SK-N-SH (cell line): ENCODE data around the gene PRKRIP1. TPM values are rescaled to one million over a fixed set of nuclear protein-coding genes. Genes with fewer than 3 reads are reported as not detected.
"Not testable (repeated sequence)": the region's sequence is repeated elsewhere in the genome, so short reads cannot be mapped to it uniquely, and the experiment has no call there.

ENCODE experiments used
- CTCF ChIA-PET: fragments of 300-600, 350-600 bp; formaldehyde crosslinking; extraction: SDS; loops from one replicate; lab custom pipeline; 2021; lab: Yijun Ruan, JAX
- POLR2A ChIA-PET: fragments of 350-600 bp; sonication (Branson Sonifier 250); formaldehyde crosslinking; extraction: SDS; loops from one replicate; lab custom pipeline; 2020; ENCODE audit warnings: antibody characterized with exemption, inconsistent platforms; lab: Yijun Ruan, JAX
- DNase-seq: peaks from one replicate; pipeline ENCODE4 v3.0.0; 2012
- H2AFZ ChIP-seq: fragments of 200-600 bp; sonication (generic); 2 replicates; pipeline ENCODE4 v1.8.1; 2016; ENCODE audit warnings: antibody characterized with exemption, mild to moderate bottlenecking, low read depth
- H3F3A ChIP-seq: fragments of 200-600 bp; sonication (generic); replicated peaks from 2 replicates; pipeline ENCODE3; 2016; ENCODE audit warnings: antibody characterized with exemption, mild to moderate bottlenecking; ENCODE audit not compliant: insufficient read depth
- H3K27ac ChIP-seq, 2 experiments: fragments of 200-500 bp in 1 of 2; fragments of 200-600 bp in 1 of 2; sonication (Bioruptor generic) in 1 of 2; sonication (generic), shearing (Covaris generic) in 1 of 2; 2 replicates each; pipeline versions ENCODE4 v1.5.1 to v1.6.1; 2014 to 2016; ENCODE audit warnings: low read depth in 2 of 2, inconsistent platforms in 1 of 2, low read length in 1 of 2, mild to moderate bottlenecking in 1 of 2, mixed read lengths in 1 of 2
- H3K27me3 ChIP-seq: fragments of 200-600 bp; sonication (generic), shearing (Covaris generic); 2 replicates; pipeline ENCODE4 v1.6.1; 2016; ENCODE audit warnings: mixed run types; ENCODE audit not compliant: insufficient read depth
- H3K36me3 ChIP-seq, 2 experiments: fragments of 200-500 bp in 1 of 2; fragments of 200-600 bp in 1 of 2; sonication (Bioruptor generic) in 1 of 2; sonication (generic) in 1 of 2; replicated peaks in 1 of 2; 2 replicates each; pipeline versions ENCODE3 to v1.5.1; 2014 to 2016; ENCODE audit warnings: low read length in 1 of 2, mild to moderate bottlenecking in 1 of 2; ENCODE audit not compliant: insufficient read depth in 2 of 2, control insufficient read depth in 1 of 2
- H3K4me1 ChIP-seq, 2 experiments: fragments of 200-500 bp in 1 of 2; fragments of 200-600 bp in 1 of 2; sonication (Bioruptor generic) in 1 of 2; sonication (generic), shearing (Covaris generic) in 1 of 2; 2 replicates each; pipeline versions ENCODE4 v1.5.1 to v1.6.1; 2014 to 2016; ENCODE audit warnings: low read depth in 1 of 2, low read length in 1 of 2, mixed run types in 1 of 2; ENCODE audit not compliant: insufficient read depth in 2 of 2, control insufficient read depth in 1 of 2
- H3K4me2 ChIP-seq: fragments of 200-600 bp; sonication (generic), shearing (Covaris generic); 2 replicates; pipeline ENCODE4 v1.6.1; 2017; ENCODE audit warnings: mixed run types
- H3K4me3 ChIP-seq, 2 experiments: fragments of 200-500 bp in 1 of 2; fragments of 200-600 bp in 1 of 2; sonication (Bioruptor generic) in 1 of 2; sonication (generic), shearing (Covaris generic) in 1 of 2; 2 replicates each; pipeline versions ENCODE4 v1.5.1 to v1.8.1; 2014 to 2016; ENCODE audit warnings: low read depth in 2 of 2, inconsistent platforms in 1 of 2, low read length in 1 of 2, mild to moderate bottlenecking in 1 of 2, mixed read lengths in 1 of 2, moderate library complexity in 1 of 2
- H3K79me2 ChIP-seq: fragments of 200-600 bp; sonication (generic); 2 replicates; pipeline ENCODE4 v1.8.1; 2017; ENCODE audit warnings: mild to moderate bottlenecking; ENCODE audit not compliant: insufficient read depth
- H3K9ac ChIP-seq: fragments of 200-600 bp; sonication (generic); 2 replicates; pipeline ENCODE4 v1.6.1; 2017; ENCODE audit warnings: mixed run types
- H3K9me2 ChIP-seq: fragments of 200-600 bp; sonication (generic); 2 replicates; pipeline ENCODE4 v1.6.1; 2017; ENCODE audit warnings: mixed run types
- H3K9me3 ChIP-seq: fragments of 200-600 bp; sonication (generic); 2 replicates; pipeline ENCODE4 v1.6.1; 2017; ENCODE audit warnings: mixed run types, mild to moderate bottlenecking, moderate library complexity
- H4K20me1 ChIP-seq: fragments of 200-600 bp; sonication (generic); 2 replicates; pipeline ENCODE4 v1.6.1; 2017; ENCODE audit warnings: mild to moderate bottlenecking, mixed run types; ENCODE audit not compliant: insufficient read depth
- GATA2 ChIP-seq: sonication (generic); formaldehyde crosslinking; IDR thresholded peaks from 2 replicates; pipeline ENCODE4 v1.5.0; 2020; ENCODE audit warnings: mild to moderate bottlenecking, missing genetic modification reagents
- JUND ChIP-seq: IDR thresholded peaks from 2 replicates; pipeline ENCODE4 v1.4.0; 2012
- SMC3 ChIP-seq: IDR thresholded peaks from 2 replicates; pipeline ENCODE4 v1.6.1; 2012; ENCODE audit warnings: low read depth, low read length, improper control_type of control experiment
- USF2 ChIP-seq: fragments of 150-350 bp; IDR thresholded peaks from 2 replicates; pipeline ENCODE4 v1.6.1; 2017; ENCODE audit warnings: antibody characterized with exemption, low read length, low read depth, borderline replicate concordance
- WGBS: methylation state at CpG from one replicate; pipeline ENCODE4 v1.1.6; 2017; ENCODE audit warnings: low lambda C conversion rate; 5-methylcytosine and 5-hydroxymethylcytosine counted together
- polyA plus RNA-seq, 3 experiments: library from polyadenylated mRNA; depleted of rRNA; stranded (reverse); fragments of >200 nt; gene quantifications; 2 replicates each; pipeline ENCODE4 v1.2.3, GENCODE V29; 2012
- TF ChIP-seq, protein P1 (sequence below): IDR thresholded peaks from 2 replicates; pipeline ENCODE4 v1.6.1; 2012; ENCODE audit warnings: mild to moderate bottlenecking, low read depth, low read length, moderate library complexity

PRKRIP1 gene
- polyA plus RNA-seq, 1 of the 3 experiments (the other 2 are of a cell fraction): 41.2 TPM

DNA sequence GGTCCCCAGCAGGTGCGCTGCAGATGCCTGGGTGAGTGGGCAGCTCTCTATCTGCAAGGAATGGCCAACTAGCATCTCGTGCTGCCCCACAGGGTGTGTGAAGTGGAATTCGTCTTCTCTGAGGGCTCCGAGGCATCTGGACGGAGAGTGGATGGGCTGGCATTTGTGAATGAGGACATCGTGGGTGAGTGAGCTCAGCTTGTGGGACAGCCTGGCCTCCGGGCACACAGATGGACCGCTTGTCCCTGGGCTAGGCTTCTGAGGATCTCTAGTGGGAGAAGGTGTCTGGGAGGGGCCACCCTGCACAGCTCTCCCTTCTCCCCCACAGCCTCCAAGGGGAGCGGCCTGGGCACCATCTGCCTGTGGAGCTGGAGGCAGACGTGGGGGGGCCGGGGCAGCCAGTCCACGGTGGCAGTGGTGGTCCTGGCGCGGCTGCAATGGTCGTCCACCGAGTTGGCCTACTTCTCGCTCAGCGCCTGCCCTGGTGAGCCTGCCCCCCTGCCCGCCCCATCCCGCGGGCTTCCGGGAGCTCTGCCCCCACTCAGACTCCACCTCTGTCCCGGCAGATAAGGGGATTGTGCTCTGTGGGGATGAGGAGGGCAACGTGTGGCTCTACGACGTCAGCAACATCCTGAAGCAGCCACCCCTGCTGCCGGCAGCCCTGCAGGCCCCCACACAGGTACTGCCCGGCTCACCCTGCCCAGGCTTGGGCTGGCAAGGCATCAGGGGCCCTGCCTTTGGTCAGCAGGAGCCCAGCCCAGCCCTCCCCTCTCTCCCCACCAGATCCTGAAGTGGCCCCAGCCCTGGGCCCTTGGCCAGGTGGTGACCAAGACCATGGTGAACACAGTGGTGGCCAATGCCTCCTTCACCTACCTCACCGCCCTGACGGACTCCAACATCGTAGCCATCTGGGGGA, 76.2 kb downstream of the PRKRIP1 start:
- peaks cover 5% of the 10 kb centered on the region for H3F3A ChIP-seq
- H3K27ac ChIP-seq: no peak overlapping the region; a peak in 1 of 4 replicates
- 83% methylated on average over 26 of the region's 31 CpGs for WGBS
- ChIA-PET CTCF (interaction anchor here (1.9 kb wide), 1 partner anchor 68 kb away, joined by 5 read pairs; no protein-coding TSS in a partner anchor), POLR2A (no interaction called here)
- peaks cover 32 to 54% of the 10 kb centered on the region in 2 experiments for H3K36me3 ChIP-seq
- no peak overlapping the region for H3K4me3 ChIP-seq
- H3K4me2 ChIP-seq: no peak overlapping the region
- H3K4me1 ChIP-seq: no peaks in the 10 kb centered on the region; a peak in 1 of 4 replicates
- no peaks in the 10 kb centered on the region for H3K9me2 ChIP-seq
- no peak for DNase-seq
- no peak overlapping the region for H3K9ac ChIP-seq
- no peaks in the 10 kb centered on the region for H3K79me2 ChIP-seq
- no peaks in the 10 kb centered on the region for H3K27me3 ChIP-seq
- no peaks in the 10 kb centered on the region for H3K9me3 ChIP-seq
- TF ChIP-seq JUND (no peak), USF2 (no peak), SMC3 (no peak), GATA2 (CRISPR knock-in tag) (no peak)
- H4K20me1 ChIP-seq: no peaks in the 10 kb centered on the region
- H2AFZ ChIP-seq: no peak overlapping the region

DNA sequence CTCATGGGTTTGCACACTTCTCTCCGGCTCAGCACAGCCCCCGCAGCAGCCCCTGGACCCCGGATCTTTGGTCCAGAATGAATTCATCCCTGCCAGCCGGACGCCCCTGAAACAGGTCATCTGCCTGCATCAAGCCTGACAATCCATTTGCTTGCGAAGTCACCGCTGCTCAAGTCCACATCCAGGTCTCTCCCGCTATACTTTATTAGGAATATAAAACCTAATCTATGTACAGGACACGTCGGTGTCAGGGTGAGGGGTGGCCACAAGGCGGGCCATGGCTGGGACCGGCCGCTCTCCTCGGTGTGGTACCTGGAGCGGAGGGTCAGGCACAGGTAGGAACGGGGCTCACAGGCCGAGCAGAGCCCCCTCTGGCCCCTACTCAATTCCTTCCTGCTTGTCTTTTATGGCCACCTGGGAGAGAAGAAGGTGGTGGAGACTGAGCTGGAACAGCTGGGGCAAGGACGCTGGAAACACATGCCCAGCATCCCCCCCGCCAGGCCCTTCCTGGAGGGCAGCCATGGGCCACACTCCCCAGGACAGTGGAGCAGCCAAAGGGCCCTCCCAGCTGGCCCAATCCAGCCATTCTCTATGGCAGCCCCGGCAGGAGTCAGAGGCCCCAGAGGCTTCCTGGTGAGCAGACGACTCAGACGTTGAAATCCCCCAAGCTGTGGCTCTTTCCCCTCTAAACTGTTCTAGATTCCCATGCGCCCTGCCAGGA, 77.3 kb downstream of the PRKRIP1 start:
- no peak overlapping the region for H3K4me3 ChIP-seq
- H3K9ac ChIP-seq: no peak overlapping the region
- DNase-seq: no peak
- H3K36me3 ChIP-seq: peaks cover 26 to 44% of the 10 kb centered on the region in 2 experiments
- TF ChIP-seq, protein P1, sequence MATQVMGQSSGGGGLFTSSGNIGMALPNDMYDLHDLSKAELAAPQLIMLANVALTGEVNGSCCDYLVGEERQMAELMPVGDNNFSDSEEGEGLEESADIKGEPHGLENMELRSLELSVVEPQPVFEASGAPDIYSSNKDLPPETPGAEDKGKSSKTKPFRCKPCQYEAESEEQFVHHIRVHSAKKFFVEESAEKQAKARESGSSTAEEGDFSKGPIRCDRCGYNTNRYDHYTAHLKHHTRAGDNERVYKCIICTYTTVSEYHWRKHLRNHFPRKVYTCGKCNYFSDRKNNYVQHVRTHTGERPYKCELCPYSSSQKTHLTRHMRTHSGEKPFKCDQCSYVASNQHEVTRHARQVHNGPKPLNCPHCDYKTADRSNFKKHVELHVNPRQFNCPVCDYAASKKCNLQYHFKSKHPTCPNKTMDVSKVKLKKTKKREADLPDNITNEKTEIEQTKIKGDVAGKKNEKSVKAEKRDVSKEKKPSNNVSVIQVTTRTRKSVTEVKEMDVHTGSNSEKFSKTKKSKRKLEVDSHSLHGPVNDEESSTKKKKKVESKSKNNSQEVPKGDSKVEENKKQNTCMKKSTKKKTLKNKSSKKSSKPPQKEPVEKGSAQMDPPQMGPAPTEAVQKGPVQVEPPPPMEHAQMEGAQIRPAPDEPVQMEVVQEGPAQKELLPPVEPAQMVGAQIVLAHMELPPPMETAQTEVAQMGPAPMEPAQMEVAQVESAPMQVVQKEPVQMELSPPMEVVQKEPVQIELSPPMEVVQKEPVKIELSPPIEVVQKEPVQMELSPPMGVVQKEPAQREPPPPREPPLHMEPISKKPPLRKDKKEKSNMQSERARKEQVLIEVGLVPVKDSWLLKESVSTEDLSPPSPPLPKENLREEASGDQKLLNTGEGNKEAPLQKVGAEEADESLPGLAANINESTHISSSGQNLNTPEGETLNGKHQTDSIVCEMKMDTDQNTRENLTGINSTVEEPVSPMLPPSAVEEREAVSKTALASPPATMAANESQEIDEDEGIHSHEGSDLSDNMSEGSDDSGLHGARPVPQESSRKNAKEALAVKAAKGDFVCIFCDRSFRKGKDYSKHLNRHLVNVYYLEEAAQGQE: no peak
- TF ChIP-seq JUND: 0 out of 2 replicates have a peak, but pooled peaks have one; percentile 3
- ChIA-PET CTCF (no interaction called here), POLR2A (no interaction called here)
- peak overlapping the region in 1 of 2 experiments; percentile 20; a peak in 1 of 4 replicates for H3K27ac ChIP-seq
- no peaks in the 10 kb centered on the region for H3K9me2 ChIP-seq
- no peaks in the 10 kb centered on the region for H3K9me3 ChIP-seq
- WGBS: 90% methylated on average over 20 of the region's 23 CpGs
- H4K20me1 ChIP-seq: no peaks in the 10 kb centered on the region
- H2AFZ ChIP-seq: no peak overlapping the region
- no peaks in the 10 kb centered on the region for H3K27me3 ChIP-seq
- H3K4me1 ChIP-seq: no peaks in the 10 kb centered on the region; a peak in 1 of 4 replicates
- H3K79me2 ChIP-seq: no peaks in the 10 kb centered on the region
- H3F3A ChIP-seq: peaks cover 5% of the 10 kb centered on the region
- no peak overlapping the region for H3K4me2 ChIP-seq

- DNase-seq, H3K9ac ChIP-seq, CTCF ChIA-PET: not testable (repeated sequence)
These were observed 78.0 kb downstream of the PRKRIP1 start for GRCh38 chr7:102474116-102474515.

More at GRCh38 chr7:102474116-102474515, 78.0 kb downstream of the PRKRIP1 start:
- H3K9me3 ChIP-seq, H2AFZ ChIP-seq, H3K4me2 ChIP-seq, H4K20me1 ChIP-seq, H3K9me2 ChIP-seq, H3K4me1 ChIP-seq, H3K79me2 ChIP-seq, H3K4me3 ChIP-seq, H3K27me3 ChIP-seq, H3F3A ChIP-seq, POLR2A ChIA-PET: not testable (repeated sequence)
- Histone ChIP-seq H3K27ac (peak overlapping the region in 1 of 2 experiments; percentile 20; a peak in 1 of 4 replicates), H3K36me3 (peaks cover 24 to 39% of the 10 kb centered on the region in 2 experiments)
- WGBS: 100% methylated on average over 1 of the region's 14 CpGs
